HAP-1 (cell line): Measurements from ENCODE around the gene MGAT4C.
A peak's percentile ranks its signal among the peaks of the same experiment; 100 is the strongest.

Experiments used
- DNase-seq, 2 experiments: peaks; one replicate each; pipeline ENCODE4 v3.0.0-alpha.2; 2016 to 2020; ENCODE audit warnings: low spot score in 2 of 2
- H3K27me3 ChIP-seq: fragments of 250-450 bp; sonication (Bioruptor Pico); 2 replicates; pipeline ENCODE4 v1.5.1; 2020; ENCODE audit warnings: low read depth, mild to moderate bottlenecking, moderate library complexity
- H3K36me3 ChIP-seq: fragments of 250-450 bp; sonication (Bioruptor Pico); replicated peaks from 2 replicates; pipeline ENCODE4 v1.5.1; 2020; ENCODE audit warnings: mild to moderate bottlenecking
- H3K4me1 ChIP-seq: fragments of 250-450 bp; sonication (Bioruptor Pico); 2 replicates; pipeline ENCODE4 v1.5.1; 2020; ENCODE audit warnings: mild to moderate bottlenecking
- H3K4me3 ChIP-seq: fragments of 250-450 bp; sonication (Bioruptor Pico); 2 replicates; pipeline ENCODE4 v1.5.1; 2020; ENCODE audit warnings: mild to moderate bottlenecking, moderate library complexity
- H3K9me3 ChIP-seq: fragments of 250-450 bp; sonication (Bioruptor Pico); 2 replicates; pipeline ENCODE4 v1.5.1; 2020; ENCODE audit warnings: mild to moderate bottlenecking, moderate library complexity
- in situ Hi-C: fragments of 300-500 bp; cut with MboI; formaldehyde crosslinking; loops from 3 replicates; pipeline ENCODE4 v1.14.3; 2020; ENCODE audit warnings: low sequenced_read_pairs, inconsistent platforms, mixed read lengths

MGAT4C gene

DNA sequence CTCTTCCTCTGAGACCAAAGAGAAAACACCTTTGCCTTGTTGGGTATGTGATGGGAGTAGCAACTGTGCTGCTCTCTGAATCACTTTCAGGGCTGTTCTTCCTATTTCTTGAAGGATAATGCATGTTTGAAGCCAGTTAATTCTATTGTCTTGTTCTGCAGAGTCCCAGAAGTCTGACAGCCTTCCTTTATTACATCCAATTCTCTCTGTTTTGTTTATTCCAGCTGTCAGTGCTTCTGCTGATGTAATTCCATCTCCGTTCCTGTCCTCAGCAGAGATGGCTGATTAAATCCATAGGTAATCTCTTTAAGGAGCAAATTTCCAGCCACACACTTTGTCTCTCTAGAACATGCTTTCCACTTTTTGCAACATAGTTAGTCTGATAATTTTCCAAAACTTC is 59.7 kb downstream of the MGAT4C start:
- no peaks in the 10 kb centered on the region for H3K9me3 ChIP-seq
- no peaks in the 10 kb centered on the region for H3K36me3 ChIP-seq
- in situ Hi-C loops, result no loop called here
- no peaks in the 10 kb centered on the region for H3K27me3 ChIP-seq
- no peak for DNase-seq
- no peaks in the 10 kb centered on the region for H3K4me1 ChIP-seq
- no peak overlapping the region for H3K4me3 ChIP-seq

DNA sequence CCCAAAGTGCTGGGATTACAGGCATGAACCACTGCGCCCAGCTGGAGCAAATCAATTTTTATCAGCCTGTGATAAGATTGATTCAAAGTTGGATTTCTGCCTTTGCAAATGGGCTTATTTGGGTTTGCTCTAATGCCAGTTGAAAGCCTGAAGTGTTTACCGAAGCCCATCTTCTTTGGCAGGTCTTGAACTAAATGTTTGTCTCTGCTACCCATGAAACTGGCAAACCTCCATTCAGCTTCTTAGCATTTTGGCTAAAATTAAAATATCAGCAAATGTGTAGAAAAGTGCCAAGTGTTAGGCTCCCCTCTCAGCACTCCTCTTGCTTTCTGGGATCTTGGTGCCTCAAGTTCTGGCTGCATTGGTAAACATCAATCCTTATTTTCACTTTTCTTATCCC is 61.5 kb downstream of the MGAT4C start:
- no peak overlapping the region for H3K4me3 ChIP-seq
- DNase-seq, result no peak
- H3K9me3 ChIP-seq, result no peaks in the 10 kb centered on the region
- H3K27me3 ChIP-seq, result no peaks in the 10 kb centered on the region
- no peaks in the 10 kb centered on the region for H3K36me3 ChIP-seq
- no peaks in the 10 kb centered on the region for H3K4me1 ChIP-seq
- in situ Hi-C loops, result no loop called here

DNA sequence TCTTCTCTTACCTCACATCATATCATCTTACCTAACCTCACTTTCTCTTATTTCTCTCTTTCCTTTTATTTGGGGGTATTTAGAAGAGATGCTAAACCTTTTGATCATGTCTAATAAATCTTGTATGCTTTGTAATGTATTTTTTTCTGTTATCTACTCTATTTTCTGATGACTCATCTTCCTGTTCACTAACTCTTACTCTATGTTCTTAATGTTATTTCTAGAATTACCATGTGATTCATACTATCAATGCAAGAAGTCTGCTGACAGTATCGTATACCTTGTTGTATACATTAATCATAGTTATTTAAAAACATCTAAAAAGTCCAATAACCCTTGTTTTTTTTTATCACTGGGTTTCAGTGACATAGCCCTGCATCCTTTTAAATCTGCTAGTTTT is 62.3 kb downstream of the MGAT4C start:
- no peak overlapping the region for H3K4me3 ChIP-seq
- no peak for DNase-seq
- no peaks in the 10 kb centered on the region for H3K9me3 ChIP-seq
- no peaks in the 10 kb centered on the region for H3K27me3 ChIP-seq
- in situ Hi-C loops, result no loop called here
- H3K4me1 ChIP-seq, result no peaks in the 10 kb centered on the region
- H3K36me3 ChIP-seq, result no peaks in the 10 kb centered on the region

DNA sequence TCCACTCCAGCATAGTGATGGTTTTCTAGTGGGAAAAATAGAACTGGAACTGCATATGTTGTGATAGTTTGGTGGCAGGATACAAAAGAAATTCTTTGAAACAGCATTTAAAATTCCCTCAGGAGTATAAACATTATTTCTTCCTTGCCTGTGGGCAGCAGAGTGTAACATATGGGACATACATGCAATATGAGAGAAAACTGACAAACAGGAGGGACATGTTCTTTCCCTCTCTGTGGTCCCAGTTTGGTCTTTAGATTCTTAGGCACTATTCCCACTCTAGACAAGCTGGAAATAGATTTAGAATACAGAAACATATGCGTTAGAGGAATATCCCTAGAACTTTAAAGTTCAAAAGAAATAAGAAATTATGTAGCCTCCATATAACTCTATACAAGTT is 68.0 kb downstream of the MGAT4C start:
- Histone ChIP-seq H3K4me1 (no peaks in the 10 kb centered on the region), H3K27me3 (no peaks in the 10 kb centered on the region), H3K36me3 (no peaks in the 10 kb centered on the region), H3K9me3 (no peaks in the 10 kb centered on the region), H3K4me3 (no peak overlapping the region)
- in situ Hi-C loops, result no loop called here
- no peak for DNase-seq

DNA sequence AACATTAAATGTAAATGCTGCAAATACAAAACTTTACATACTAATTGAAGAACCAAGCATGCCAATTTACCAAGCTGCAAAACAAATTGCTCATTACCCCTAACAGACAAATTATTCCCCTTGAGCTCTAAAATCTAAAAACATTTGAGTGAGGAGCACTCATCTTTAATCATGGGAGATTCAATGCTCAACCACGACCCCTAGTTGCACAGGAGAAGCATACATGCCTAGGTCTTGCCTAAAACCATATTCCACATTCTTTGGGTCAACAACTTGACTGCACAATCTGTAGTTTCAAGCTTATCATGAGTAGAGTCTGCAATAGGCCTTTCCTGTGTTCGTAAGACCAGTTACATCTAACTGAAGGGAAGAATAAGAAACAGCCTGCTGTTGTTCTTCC is 69.7 kb downstream of the MGAT4C start:
- H3K4me1 ChIP-seq, result no peaks in the 10 kb centered on the region
- no peak overlapping the region for H3K4me3 ChIP-seq
- no peaks in the 10 kb centered on the region for H3K9me3 ChIP-seq
- H3K27me3 ChIP-seq, result no peaks in the 10 kb centered on the region
- DNase-seq, result peak in 1 of 2 experiments; percentile 16
- no peaks in the 10 kb centered on the region for H3K36me3 ChIP-seq
- in situ Hi-C loops, result no loop called here

DNA sequence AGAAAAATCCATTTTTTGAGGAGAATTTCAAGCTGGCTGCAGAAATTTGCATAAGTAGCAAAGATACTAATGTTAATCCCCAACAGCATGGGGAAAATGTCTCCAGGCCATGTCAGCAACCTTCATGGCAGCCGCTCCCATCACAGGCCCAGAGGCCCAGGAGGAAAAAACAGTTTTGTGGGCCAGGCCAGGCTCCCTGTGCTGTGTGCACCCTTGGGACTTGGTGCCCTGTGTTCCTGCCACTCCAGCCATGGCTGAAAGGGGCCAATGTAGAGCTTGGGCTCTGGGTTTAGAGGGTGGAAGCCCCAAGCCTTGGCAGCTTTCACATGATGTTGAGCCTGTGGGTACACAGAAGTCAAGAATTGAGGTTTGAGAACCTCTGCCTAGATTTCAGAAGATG is 76.3 kb downstream of the MGAT4C start:
- no peaks in the 10 kb centered on the region for H3K4me1 ChIP-seq
- no peak overlapping the region for H3K4me3 ChIP-seq
- H3K36me3 ChIP-seq, result no peaks in the 10 kb centered on the region
- DNase-seq, result no peak
- in situ Hi-C loops, result no loop called here
- H3K9me3 ChIP-seq, result no peaks in the 10 kb centered on the region; the same call in 1 of the 2 replicates
- H3K27me3 ChIP-seq, result no peaks in the 10 kb centered on the region

DNA sequence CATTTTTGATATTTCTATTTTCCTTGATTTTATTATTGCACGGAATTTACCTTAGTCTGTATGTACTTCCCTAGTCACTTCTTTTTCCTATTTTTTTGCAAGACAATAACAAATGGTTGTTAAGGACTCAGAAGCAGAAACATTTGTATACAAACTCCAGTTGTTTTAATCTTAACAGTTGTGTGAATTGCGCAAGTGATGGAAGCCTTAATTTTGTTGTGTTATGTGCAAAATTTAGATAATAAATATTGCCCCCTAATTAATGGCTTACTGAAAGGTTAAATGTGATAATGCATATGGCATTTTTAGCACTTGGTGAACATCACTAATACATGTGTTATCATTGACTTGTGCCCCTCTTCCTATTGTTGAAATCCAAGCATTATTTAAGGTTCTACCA is 82.0 kb downstream of the MGAT4C start:
- in situ Hi-C loops, result no loop called here
- no peak for DNase-seq
- Histone ChIP-seq H3K27me3 (no peaks in the 10 kb centered on the region), H3K36me3 (no peaks in the 10 kb centered on the region), H3K4me3 (no peak overlapping the region), H3K4me1 (no peaks in the 10 kb centered on the region), H3K9me3 (no peaks in the 10 kb centered on the region; the same call in 1 of the 2 replicates)

DNA sequence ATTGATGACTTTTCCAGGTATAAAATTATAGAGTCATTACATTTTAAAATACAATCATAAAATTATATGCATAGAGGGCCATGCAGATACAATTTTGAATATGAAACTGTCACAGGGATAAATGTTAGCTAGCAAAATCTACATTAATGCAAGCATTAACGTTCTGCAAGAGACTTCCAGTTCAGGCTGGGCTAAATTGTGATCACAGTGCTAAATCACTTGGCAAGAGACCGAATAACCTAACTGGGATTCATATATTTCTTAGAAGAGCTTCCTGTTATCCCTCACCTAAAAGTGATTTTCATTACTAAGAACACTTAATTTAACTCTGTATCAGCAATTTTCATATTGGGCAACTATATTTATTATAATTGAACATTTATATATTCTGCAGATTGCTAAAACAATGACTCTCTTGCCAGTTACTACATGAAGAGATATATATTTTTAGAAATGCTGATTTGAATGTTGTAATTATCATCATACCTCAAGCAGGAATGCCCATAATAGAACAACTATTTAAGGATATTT is 83.2 kb downstream of the MGAT4C start:
- Histone ChIP-seq H3K4me1 (no peaks in the 10 kb centered on the region), H3K4me3 (no peak overlapping the region), H3K36me3 (no peaks in the 10 kb centered on the region), H3K9me3 (no peaks in the 10 kb centered on the region), H3K27me3 (no peaks in the 10 kb centered on the region)
- DNase-seq, result no peak
- in situ Hi-C loops, result no loop called here

DNA sequence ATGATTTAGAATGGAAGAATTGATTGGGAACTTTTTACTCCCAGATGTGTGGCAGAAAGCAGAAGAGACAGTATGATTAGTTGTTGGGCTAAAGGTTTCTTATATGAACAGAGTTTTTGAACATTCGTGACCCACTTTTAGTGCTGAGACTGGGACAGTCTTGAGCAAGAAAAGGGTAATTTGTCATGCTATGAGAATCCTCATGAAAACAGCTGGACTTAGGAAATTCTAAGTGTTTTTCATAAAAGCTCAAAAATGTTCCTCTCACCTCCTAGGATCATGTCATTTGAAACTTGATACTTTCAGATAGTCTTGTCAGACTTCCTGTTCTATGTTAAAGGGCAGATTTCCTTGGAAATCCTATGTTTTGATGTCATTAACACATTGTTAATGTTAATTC is 86.1 kb downstream of the MGAT4C start:
- no peaks in the 10 kb centered on the region for H3K36me3 ChIP-seq
- in situ Hi-C loops, result no loop called here
- DNase-seq, result no peak
- no peaks in the 10 kb centered on the region for H3K27me3 ChIP-seq
- H3K9me3 ChIP-seq, result no peaks in the 10 kb centered on the region
- no peak overlapping the region for H3K4me3 ChIP-seq
- H3K4me1 ChIP-seq, result no peaks in the 10 kb centered on the region

DNA sequence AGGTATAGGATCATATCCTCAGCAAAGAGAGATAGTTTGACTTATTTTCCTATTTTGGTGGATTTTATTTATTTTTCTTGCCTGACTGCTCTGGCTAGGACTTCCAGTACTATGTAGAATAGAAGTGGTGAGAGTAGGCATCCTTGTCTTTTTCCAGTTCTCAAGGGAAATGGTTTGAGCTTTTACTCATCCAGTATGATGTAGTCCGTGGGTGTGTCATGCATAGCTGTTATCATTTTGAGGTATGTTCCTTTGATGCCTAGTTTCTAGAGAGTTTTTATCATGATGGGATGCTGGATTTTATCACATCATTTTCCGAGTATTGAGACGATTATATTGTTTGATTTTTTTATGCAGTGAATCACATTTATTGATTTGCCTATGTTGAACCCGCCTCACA is 97.2 kb downstream of the MGAT4C start:
- H3K27me3 ChIP-seq, result no peaks in the 10 kb centered on the region
- no peak overlapping the region for H3K4me3 ChIP-seq
- no peaks in the 10 kb centered on the region for H3K9me3 ChIP-seq
- no peak for DNase-seq
- no peaks in the 10 kb centered on the region for H3K36me3 ChIP-seq
- in situ Hi-C loops, result no loop called here
- no peaks in the 10 kb centered on the region; the same call in 1 of the 2 replicates for H3K4me1 ChIP-seq

DNA sequence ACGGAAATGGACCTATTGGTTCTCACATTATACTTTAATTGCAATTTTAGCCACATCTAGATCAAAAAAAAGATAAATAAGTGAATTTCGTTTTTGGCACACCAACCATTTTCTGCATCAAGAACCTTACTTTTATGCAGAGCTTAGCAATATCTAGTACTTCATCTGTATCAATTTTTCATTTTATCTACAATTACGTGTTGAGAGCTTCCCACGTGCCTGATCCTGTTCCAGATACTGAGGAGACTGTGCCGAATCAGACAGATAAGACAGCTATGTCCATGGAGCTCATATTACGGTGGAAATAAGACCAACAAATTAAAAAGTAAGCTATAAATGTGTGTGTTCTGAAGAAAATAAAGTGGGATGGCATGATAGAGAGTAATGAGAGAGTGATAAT is 101.6 kb downstream of the MGAT4C start:
- no peaks in the 10 kb centered on the region for H3K36me3 ChIP-seq
- in situ Hi-C loops, result no loop called here
- no peaks in the 10 kb centered on the region for H3K27me3 ChIP-seq
- no peak overlapping the region for H3K4me3 ChIP-seq
- DNase-seq, result no peak
- no peaks in the 10 kb centered on the region for H3K9me3 ChIP-seq
- no peaks in the 10 kb centered on the region for H3K4me1 ChIP-seq

DNA sequence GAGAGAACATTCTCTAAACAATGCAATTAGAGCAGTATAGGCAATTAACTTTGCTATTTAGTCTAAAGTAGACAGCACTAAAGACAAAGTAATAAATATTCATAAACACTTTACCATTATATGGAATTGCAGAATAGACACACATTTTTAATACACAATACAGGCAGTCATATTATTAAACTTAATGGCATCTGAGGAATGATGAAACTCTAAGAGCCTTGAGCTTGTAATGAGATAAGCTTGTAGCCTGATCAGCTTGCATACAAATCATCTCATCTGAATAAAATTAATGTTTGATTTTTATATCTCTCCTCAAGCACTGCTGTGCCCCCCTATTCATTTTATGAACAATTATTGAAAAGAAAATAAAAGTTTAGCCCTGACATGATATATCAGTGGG is 107.6 kb downstream of the MGAT4C start:
- H3K4me3 ChIP-seq, result no peak overlapping the region
- H3K36me3 ChIP-seq, result no peaks in the 10 kb centered on the region
- in situ Hi-C loops, result no loop called here
- no peaks in the 10 kb centered on the region for H3K27me3 ChIP-seq
- no peaks in the 10 kb centered on the region; the same call in 1 of the 2 replicates for H3K4me1 ChIP-seq
- H3K9me3 ChIP-seq, result no peaks in the 10 kb centered on the region
- no peak for DNase-seq

DNA sequence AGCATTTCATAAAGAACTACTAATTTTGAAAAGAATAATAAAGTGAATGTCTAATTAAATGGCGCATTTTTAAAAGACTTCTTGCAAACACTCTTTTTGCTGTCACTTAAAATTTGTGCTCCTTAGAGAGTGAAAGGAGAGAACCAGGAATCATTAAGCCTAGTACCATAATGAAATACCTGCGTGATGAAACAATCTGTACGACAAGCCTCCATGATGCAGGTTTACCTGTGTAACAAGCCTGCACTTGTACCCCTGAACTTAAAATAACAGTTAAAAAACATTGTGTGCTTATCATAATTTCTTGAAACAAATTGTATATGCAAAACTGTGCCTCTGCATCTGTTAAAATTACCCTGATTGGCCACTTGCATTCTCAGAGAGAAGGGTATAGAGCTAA is 108.1 kb downstream of the MGAT4C start:
- DNase-seq, result no peak
- no peaks in the 10 kb centered on the region for H3K9me3 ChIP-seq
- H3K4me3 ChIP-seq, result no peak overlapping the region
- H3K27me3 ChIP-seq, result no peaks in the 10 kb centered on the region
- H3K36me3 ChIP-seq, result no peaks in the 10 kb centered on the region
- H3K4me1 ChIP-seq, result peaks cover 5% of the 10 kb centered on the region
- in situ Hi-C loops, result no loop called here

DNA sequence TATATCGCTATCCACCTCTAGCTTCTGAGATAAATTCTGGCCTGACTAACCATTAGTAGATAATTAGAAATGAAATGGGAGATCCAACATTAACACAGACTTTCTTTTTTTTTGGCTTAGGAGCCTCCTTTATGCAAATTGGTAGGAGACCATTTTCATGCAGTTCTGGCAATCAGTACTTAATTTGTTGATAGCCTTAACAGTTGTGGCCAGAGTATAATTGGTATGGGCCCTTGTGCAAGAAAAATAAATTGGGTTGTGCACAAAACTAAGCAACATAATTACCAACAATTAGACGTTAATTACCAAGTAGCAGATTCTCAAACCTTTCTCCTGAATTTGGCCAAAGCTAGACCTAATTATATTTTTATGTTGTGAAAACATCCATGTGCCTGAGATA is 111.0 kb downstream of the MGAT4C start:
- Histone ChIP-seq H3K9me3 (no peaks in the 10 kb centered on the region), H3K4me1 (peaks cover 13% of the 10 kb centered on the region), H3K27me3 (no peaks in the 10 kb centered on the region), H3K36me3 (no peaks in the 10 kb centered on the region), H3K4me3 (no peak overlapping the region)
- no peak for DNase-seq
- in situ Hi-C loops, result no loop called here

DNA sequence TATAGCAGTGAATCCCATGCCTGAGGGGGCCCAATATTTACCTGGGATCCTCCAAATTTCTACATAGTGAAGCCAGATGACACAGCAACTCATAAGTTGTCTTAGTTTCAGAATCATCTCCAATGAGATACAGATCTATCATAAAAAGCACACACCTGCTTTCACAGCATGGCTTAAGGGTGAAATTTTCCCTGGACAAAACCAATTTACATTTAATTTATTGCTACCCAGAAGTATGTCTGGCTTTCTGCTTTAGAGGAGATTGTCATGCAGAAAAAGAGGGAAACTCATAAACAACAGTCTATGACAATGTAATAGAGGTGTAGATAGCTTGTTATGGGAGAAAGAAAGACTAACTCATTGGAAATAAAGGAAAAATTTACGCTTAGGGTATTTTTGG is 113.0 kb downstream of the MGAT4C start:
- no peak overlapping the region for H3K4me3 ChIP-seq
- H3K9me3 ChIP-seq, result no peaks in the 10 kb centered on the region
- in situ Hi-C loops, result no loop called here
- H3K27me3 ChIP-seq, result no peaks in the 10 kb centered on the region
- H3K4me1 ChIP-seq, result peaks cover 13% of the 10 kb centered on the region
- H3K36me3 ChIP-seq, result no peaks in the 10 kb centered on the region
- no peak for DNase-seq
